CD4-positive, alpha-beta T cell treated with Interleukin-21 for 1 hour (primary cell): ENCODE measurements around the gene DOLPP1.
A peak's percentile ranks its signal among the peaks of the same experiment; 100 is the strongest.
"Not testable (repeated sequence)": the region's sequence is repeated elsewhere in the genome, so short reads cannot be mapped to it uniquely, and the experiment has no call there.

Experiments used
- DNase-seq: peaks from one replicate; pipeline ENCODE4 v3.0.0-alpha.2; 2020

DOLPP1 gene

DNA sequence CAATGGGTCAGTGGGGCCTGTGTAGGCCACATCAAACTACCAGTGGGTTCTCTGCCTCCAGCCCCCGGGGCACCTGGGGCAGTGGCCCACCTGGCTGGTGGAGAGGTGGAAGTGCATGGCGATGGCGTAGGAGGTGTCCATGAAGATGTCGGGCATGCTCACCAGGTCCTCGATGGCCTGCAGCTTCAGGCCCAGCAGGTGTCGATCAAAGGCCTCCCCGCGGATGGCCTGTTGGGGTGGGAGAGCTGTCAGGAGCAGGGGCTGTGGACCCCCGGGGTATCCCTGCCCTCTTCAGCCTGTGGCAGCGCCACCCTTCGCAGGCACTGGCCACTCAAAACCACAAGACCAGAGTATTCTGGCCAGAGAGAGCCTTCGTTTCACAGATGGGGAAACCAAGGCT lies 15.0 kb downstream of the DOLPP1 start:
- no peak for DNase-seq

DNA sequence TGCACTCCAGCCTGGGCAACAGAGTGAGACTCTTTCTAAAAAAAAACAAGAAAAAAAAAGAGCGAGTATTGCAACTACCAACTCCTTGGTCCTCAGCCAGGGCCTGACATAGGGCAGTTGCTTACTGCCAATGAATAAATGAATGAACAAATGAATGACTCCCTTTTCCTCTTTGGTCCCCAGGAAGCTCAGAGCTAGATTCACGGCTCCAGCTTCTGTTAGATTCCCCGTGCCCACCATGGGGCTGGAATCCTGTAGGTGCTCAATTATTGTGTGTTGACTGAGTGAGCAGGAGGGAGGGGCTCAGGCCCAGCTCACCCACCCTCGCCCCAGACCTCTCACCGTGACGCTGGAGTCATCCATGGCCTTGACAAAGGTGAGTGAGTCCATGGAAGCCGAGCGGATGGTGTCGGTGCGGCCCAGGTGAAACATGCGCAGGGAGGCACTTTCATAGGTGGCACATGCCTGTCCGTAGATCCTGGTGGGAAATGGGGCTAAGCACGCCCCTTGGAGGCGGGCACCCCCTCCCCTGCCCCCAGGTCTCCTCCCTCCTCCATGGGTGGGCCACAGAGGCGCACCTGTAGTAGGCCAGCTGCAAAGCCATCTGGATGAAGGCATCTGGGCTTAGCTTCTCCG lies 16.9 kb downstream of the DOLPP1 start:
- DNase-seq = no peak

DNA sequence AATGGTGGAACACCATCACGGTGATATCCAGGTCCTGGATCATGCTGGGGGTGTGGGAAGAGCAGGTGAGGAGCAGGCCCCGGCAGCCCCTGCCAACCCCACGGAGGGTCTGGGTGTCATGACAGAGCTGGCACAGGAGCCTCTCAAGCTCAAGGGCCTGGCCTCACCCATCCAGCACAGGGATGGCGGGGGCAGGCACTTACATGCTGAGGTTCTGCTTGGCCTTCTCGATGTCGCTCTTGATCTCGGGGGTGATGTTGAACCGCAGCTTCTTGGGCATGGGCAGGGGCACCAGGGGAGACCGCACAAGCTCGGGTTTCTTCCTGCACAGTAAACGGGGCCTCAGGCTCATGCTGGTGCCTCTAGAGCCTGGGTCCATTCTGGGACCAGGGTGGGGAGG lies 17.4 kb downstream of the DOLPP1 start:
- no peak for DNase-seq

DNA sequence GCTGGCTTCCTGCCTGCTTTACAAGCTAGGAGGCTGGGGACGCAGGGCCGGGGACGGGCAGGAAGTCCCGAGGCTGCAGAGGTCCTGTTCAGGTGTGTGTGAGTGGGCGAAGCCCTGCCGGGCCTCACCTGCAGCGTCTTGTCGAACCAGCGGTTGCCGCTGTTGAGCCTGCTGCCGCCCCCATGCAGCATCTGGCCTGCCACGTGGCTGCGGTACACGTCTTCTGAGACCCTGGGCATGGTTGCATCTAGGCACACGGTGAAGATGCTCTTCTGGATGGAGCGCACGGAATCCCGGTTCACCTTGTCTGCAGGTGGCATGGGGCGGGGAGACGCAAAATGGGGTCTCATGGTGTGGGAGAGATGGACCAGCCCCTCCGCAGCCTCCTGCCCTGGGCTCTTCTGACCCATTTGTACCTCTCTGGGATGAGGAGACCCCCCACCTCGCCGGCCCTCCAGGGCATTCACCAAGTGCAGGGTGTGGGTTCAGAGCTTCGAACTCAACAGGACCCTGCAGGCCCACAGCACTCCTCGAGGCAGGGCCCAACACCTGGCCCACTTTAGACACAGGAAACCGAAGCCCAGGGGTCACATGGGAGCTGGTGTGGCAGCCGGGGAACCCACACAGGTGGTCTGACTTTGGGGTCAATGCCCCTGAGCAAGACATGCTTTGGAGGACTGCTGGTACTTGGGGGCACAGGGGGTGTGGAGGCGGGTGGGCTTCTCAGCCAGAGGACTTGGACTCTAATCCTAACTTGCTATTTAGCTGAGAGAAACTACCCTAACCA lies 19.7 kb downstream of the DOLPP1 start:
- no peak for DNase-seq

DNA sequence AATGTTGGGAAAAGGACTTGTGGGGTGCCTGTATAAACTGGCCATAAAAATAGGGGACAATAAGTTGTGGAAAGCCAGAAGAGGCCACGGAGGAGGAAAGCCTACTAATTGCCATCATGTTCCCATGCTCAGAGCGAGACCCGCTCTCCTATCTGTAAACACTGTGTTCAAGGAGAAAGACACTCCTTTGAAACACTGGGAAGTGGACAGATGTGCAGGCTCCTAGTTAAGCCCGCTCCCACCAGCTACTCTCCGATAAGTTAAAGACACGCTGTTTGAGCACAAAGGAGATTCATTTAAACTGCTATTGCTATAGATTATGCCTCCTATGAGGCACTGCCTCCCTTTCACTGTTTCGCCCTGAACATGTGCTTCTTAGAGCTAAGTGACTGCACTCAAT lies 20.4 kb downstream of the DOLPP1 start:
- DNase-seq = no peak

DNA sequence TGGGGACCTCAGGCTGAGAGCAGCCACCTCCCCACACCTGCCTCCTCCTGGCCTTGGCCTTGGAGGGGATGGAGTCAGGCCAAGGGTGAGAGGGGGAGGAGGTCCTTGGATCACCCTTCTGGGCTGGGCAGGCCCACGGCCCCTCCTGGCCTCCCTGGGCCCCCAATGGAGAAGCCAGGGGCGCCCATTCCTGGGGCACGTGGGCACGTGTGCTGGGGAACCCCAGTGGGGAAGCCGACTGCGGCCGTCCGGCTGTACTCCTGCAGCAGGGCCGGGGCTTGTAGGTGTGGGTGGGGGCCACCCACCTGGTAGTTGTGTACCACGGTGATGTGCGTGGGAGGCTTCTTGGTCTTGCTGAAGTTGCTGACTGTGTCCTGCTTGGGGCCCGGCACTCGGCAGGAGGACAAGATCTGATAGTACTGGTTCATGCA lies 21.2 kb downstream of the DOLPP1 start:
- no peak for DNase-seq

DNA sequence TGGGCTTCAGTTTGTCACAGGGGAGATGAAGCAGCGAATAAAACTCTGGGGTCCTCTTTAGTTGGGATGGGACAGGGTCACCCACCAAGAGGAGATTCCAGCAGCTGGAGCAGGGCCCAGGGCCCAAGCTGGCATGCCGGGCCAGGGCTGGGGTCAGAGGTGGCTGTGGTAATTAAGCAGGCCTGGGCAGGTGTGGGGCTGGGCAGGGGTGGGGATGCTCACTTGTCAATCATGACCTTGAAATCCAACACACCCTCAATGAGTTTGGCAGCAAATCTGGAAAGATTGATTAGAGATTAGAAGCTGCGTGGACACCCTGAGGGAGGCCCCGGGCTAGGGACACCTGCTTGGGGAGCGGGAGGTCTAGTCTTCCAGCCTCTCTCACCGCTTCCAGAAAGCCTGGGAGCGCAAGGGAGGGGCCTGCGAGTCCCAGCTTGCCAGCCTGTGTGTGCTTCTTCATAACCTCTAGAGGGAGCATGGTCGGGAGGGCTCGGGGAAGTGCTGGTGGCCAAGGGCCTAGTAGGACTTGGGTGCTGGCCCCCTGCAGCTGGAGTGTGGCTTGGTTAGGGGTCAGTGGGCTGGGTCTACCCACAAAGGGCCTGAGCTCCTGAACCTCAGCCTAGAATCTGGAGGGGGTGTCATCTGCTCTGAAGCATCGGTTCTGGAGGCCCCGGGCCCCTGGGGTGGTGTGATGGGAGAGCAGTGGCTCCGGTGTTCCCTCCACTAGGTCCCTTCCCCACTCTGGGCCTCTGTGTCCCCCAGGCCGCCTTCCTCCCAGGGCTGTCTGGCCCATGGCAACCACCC lies 22.1 kb downstream of the DOLPP1 start:
- DNase-seq = peak; percentile 10

DNA sequence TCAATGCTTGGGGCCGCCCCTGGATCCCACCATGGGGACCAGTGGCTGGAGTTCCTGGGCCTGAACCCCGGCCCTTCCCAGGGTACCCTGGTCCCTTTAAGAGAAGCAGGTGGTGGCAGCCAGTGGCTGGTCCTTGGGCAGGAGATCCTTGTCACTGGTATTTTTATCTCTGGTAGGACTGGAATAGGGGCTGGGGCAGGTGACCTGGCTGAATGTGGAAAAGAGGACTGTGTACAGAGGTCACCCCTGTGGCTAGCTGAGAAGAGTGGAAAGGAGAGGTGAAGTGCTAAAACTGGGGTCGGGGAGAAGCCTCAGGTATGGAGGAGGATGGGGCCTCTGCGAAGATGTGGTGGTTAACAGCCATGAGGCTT lies 22.7 kb downstream of the DOLPP1 start:
- no peak for DNase-seq

DNA sequence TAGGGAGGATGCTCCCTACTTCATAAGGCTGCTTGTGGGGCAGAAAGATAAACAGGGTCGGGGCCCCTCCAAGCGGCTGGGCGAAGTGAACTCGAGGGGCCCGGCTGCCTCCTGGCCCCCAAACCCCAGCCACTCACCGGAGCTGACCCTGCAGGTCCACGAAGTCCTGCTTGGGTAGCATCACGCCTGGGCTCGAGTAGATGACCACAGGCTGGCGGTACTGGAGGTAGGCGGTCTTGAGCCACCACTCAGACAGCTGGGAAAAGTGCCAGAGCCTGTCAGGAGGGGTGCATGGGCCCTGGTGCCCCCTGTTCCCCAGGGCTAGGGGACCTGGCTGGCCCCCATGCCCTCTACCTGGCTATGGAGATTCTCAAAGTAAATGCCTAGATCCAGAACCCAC lies 23.1 kb downstream of the DOLPP1 start:
- DNase-seq = no peak

DNA sequence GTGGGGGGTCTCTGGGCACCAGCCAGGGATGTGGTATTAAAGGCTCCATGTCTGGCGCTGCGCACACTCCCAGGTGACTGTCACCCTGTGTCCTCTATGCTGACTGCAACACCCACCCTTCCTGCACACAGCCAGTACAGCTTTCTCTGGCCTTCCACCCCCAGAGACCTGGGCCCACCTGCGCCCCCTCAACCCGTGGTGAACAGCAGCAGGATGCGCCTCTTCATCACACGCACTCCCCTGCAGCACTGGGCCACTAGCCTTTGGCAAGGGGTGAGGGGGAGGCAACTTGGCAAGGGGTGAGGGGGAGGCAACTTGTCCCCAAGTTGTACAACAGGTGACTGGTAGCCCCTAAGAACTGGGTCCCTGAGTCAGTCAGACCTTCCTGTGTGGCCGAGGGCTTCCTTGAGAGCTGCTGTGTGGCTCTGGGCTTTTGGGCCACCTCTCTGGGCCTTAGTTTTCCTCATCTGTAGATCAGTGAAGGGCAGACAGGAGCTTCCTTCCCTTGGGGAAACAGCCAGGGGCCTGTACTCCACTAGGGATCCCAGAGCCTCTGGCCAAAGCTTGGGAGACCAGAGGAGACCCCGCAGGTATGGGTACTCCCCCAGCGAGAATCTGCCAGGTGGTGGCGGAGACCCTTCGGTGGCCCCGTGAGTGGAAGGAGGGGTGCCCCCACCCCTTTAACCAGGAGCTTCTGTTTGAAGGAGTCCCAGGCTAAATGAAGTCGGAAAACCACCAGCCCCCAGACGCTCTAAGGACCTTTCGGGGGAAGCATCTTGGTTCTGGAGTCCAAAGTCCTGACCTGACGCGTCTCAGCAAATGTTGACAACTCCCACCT lies 25.2 kb downstream of the DOLPP1 start:
- no peak for DNase-seq

GRCh38 chr9:129107651-129108050 lies 26.7 kb downstream of the DOLPP1 start:
- DNase-seq = no peak

DNA sequence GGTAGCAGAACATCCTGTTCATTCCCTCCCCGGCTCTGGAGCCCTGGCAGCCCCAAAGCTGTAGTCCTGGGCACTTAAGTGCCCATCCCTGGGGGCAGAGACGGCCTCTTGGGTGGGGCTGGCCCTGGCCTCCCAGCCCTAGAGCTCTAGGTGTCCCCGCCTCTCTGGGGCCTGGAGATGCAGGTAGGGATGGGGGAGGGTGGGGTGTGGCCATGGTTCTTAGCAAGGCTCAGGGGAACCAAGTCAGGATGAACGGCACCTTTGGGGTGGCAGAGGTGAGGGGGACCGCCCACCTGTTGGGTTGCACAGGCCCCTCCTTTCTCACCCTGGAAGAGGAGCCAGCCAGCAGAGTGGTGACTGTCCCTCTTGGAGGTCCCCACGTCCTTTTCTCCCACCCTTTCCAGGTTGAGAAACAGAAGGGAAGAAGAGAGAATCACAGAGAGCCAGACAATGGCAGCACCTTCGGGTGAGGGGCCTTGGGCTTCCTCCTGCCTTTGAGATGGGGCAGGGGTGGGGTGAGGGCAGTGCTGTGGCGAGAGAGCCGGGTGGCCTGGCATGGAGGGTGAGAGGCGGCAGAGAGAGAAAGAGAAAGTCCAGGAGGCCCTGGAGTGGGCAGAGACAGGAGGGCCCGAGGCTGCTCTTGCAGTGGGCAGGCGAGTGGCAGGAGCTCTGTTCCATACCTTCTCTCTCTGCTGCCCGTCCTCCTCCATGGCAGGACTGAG lies 27.3 kb downstream of the DOLPP1 start:
- no peak for DNase-seq

DNA sequence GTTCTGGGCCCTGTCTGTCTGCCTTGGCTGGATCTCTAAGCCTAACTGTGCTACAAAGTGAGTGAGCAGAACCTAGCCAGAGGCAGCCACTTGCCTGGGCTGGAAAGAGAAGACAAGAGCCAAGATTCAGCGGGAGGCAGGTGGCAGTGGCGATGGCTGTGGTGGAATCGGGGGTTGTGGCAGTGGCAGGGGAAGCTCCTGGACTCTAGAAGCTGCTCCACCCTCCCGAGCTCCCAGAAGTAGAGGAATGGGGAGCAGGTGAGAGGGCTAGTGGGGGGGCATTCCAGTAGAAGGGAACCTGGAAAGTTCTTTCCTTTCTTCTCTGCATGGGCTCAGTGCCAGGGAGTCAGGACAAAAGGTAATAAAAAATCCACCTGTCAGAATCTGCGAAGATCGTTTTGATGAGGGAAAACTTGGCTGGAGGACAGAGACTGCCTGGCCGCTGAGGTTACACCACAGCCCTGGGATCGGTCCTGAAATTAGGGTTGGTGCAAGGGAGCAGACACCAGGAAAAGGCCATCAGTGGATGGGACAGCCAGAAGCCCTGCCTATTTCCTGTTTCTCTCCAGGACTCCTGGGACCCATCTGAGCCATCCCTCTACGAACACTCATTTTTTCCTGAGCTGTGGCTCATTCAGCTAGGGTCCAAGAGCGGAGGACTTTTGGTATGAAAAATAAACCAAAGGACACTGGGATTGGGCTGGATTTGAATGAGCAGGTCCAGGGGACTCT lies 28.1 kb downstream of the DOLPP1 start:
- DNase-seq = no peak

GRCh38 chr9:129109537-129109903 lies 28.6 kb downstream of the DOLPP1 start:
- no peak for DNase-seq

DNA sequence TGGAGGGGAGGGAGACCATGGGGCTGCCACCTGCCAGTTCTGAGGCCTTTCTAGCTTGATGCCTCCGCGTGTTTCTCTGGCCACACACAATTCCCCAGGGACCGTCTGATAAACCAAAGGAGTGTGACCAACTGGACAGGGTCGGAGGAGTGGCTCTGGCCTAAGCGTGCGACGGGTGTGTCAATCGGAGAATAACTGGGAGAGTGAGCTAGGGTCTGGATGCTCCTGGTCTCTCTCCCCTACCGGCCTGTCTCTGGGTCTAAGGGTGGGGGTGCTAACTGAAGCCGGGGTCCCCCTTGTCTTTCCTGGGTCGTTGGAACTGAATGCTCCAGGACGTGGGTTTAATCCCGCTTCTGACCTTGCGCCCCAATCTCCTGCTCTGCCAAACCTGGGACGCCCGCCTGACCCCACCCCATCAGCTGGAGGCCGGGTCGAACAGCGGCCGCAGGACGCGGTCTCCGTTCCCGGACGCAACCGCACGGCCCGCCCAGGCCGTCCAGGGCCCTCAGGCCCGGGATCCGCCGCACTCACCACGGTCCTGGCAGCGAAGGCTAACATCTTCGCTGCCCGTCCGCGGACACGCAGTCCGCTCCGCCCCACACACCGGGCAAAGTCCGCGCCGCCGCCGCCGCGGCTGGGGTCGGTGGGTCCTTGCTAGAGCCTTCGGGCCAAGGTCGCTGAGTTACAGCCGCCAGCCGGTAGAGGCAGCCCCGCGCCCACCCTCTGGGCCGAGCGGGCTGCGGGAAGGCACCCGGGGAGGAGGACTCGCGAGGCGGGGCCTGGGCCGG lies 29.2 kb downstream of the DOLPP1 start:
- DNase-seq = no peak

DNA sequence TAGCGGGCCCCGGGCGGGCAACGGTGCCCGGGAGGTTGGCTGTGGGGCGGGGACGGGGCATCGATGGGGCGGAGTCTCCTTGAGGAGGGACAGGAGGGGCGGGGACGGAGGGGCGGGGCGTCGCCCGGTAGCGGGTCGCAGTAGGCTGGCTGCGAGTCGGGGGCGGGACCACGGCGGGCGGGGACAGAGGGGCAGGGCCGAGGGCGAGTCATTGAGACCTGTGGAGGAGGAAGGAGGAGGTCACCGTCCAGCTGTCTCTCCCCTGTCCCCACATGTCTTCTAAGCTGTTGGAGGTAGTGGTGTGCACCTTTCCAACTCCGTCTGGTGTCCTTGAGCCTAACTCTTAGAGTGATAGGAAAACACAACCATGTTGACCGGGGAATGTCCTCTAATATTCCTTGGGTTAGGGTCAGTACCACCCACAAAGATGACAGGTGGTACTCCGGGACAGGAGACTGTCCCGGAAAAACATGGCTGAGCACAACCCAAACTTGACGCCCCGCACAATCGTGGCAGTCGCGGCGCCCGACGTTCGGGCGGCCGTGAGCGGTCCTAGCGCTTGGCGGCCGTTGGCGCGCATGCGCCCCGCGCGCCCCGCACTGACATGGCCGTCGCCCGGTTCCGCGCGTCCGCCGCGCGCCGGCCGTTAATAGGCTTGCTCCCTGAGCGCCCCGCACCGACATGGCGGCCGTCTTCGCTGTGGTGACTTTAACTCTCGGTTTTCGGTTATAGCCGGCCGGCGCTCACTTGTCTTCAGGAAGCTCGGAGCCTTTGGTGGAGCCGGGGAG lies 30.0 kb downstream of the DOLPP1 start, which contains the start of the genes CRAT and PTPA:
Gene CRAT (minus strand): TSS at position 54 of the 788 bp plus-strand sequence. CDS start 284 bp downstream, outside the sequence.
Gene PTPA (plus strand): TSS at position 676 of the 788 bp plus-strand sequence. CDS start 186 bp downstream, outside the sequence.
- DNase-seq = peak; percentile 96

DNA sequence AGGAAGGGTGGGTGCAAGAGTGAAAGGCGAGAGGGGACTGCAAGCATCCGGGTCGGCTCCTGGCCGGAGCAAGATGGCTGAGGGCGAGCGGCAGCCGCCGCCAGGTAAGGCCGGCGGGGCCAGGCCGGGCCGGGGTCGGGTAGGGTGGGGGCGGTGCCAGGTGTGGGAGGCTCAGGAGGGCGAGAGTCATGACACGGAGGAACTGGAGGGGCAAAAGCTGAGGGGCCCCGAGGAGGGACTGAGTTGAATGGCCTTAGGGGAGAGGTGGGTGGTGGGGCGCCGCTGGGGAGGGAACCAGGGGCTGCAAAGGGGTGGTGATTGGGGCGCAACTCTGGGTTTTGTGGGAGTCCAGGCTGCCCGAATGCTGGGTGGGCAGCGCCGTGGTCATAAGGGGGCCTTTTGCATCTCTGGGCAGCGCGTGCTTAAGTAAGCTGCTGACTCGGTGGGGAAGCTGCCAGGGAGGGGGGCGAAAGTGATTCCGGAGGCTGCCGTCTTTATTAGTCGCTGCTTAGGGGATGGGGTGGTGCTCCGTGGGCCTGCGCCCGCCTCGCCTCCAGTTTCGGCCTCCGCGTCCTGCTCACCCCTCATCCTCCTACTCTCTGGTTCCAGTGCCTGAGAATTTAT lies 30.7 kb downstream of the DOLPP1 start:
- DNase-seq = peak; percentile 4

GRCh38 chr9:129112526-129112925 lies 31.6 kb downstream of the DOLPP1 start:
- DNase-seq = not testable (repeated sequence)
